Colonic mucosa (tissue), 4 donors: ENCODE data around the gene KREMEN2. TPM values are rescaled to one million over a fixed set of nuclear protein-coding genes. Genes with fewer than 3 reads are reported as not detected.
"Not testable (repeated sequence)": the region's sequence is repeated elsewhere in the genome, so short reads cannot be mapped to it uniquely, and the experiment has no call there.

ENCODE experiments used
- DNase-seq: peaks from one replicate; pipeline ENCODE4 v3.0.0-alpha.2; 2020
- H3K27ac ChIP-seq: fragments of 200-600 bp; one replicate; pipeline ENCODE4 v1.8.0; 2021
- H3K27me3 ChIP-seq: fragments of 200-600 bp; one replicate; pipeline ENCODE4 v1.8.0; 2021
- H3K36me3 ChIP-seq: fragments of 200-600 bp; one replicate; pipeline ENCODE4 v1.8.0; 2021
- H3K4me1 ChIP-seq: fragments of 200-600 bp; one replicate; pipeline ENCODE4 v1.8.0; 2021; ENCODE audit warnings: mild to moderate bottlenecking
- H3K4me3 ChIP-seq: fragments of 200-600 bp; one replicate; pipeline ENCODE4 v1.8.0; 2021
- H3K9ac ChIP-seq, 2 donors: one replicate each; pipeline ENCODE4 v1.7.0; 2013; ENCODE audit warnings: control low read depth in 2 of 2, low read depth in 2 of 2, low read length in 2 of 2
- H3K9me3 ChIP-seq: fragments of 200-600 bp; one replicate; pipeline ENCODE4 v1.8.0; 2021
- CTCF ChIP-seq: fragments of 200-600 bp; IDR thresholded peaks from one replicate; pipeline ENCODE4 v1.8.0; 2022; ENCODE audit warnings: antibody characterized with exemption, mild to moderate bottlenecking
- intact Hi-C: fragments of 100-400 bp; cut with DNase I; formaldehyde crosslinking; loops from one replicate; pipeline ENCODE4 v1.14.1; 2022
- total RNA-seq, 2 donors: library from RNA; stranded (reverse); fragmentation: NEBNext Ultra II Directional in 1 of 2; extraction: Animal tissue kit (Norgen Biotek cat#: 25700) in 1 of 2; gene quantifications; one replicate each; pipeline ENCODE4 v1.2.1, GENCODE V29; 2021
- donor health status: healthy.
- donor health status: DM: no; HTN: no; CAD: no.
- donor health status: DM: no; HTN: no; CAD: no.

The KREMEN2 gene
- total RNA-seq, 2 donors from 2014 or later = 1.4 to 1.5 TPM

GRCh38 chr16:2924901-2925755, 38.9 kb upstream of the KREMEN2 start:
- H3K9me3 ChIP-seq = no peaks in the 10 kb centered on the region
- intact Hi-C loops = no loop called here
- no peaks in the 10 kb centered on the region for H3K27me3 ChIP-seq
- H3K27ac ChIP-seq = no peak overlapping the region
- no peak for TF ChIP-seq CTCF
- no peak overlapping the region for H3K9ac ChIP-seq
- no peak overlapping the region for H3K4me3 ChIP-seq
- no peak for DNase-seq
- H3K4me1 ChIP-seq = peaks cover 3% of the 10 kb centered on the region
- no peaks in the 10 kb centered on the region for H3K36me3 ChIP-seq

GRCh38 chr16:2925951-2926649, 38.0 kb upstream of the KREMEN2 start:
- TF ChIP-seq CTCF = no peak
- Histone ChIP-seq H3K27me3 (no peaks in the 10 kb centered on the region), H3K4me1 (peaks cover 3% of the 10 kb centered on the region), H3K36me3 (no peaks in the 10 kb centered on the region), H3K27ac (no peak overlapping the region), H3K4me3 (no peak overlapping the region), H3K9me3 (no peaks in the 10 kb centered on the region), H3K9ac (no peak overlapping the region)
- intact Hi-C loops = no loop called here
- DNase-seq = no peak

- H3K36me3 ChIP-seq = no peaks in the 10 kb centered on the region
- H3K4me1 ChIP-seq = peaks cover 3% of the 10 kb centered on the region
- TF ChIP-seq CTCF = no peak
- no peaks in the 10 kb centered on the region for H3K9me3 ChIP-seq
- H3K4me3 ChIP-seq = no peak overlapping the region
- no peak overlapping the region for H3K27ac ChIP-seq
- no peak for DNase-seq
- H3K27me3 ChIP-seq = no peaks in the 10 kb centered on the region
- H3K9ac ChIP-seq = no peak overlapping the region
- intact Hi-C loops = no loop called here
These were observed 37.5 kb upstream of the KREMEN2 start for GRCh38 chr16:2926650-2926999.

GRCh38 chr16:2927010-2927646, 36.9 kb upstream of the KREMEN2 start:
- H3K9me3 ChIP-seq = no peaks in the 10 kb centered on the region
- no peak overlapping the region for H3K4me3 ChIP-seq
- peak overlapping the region in 1 of 2 donors; percentile 24 for H3K9ac ChIP-seq
- H3K27ac ChIP-seq = no peak overlapping the region
- no peaks in the 10 kb centered on the region for H3K36me3 ChIP-seq
- peaks cover 3% of the 10 kb centered on the region for H3K4me1 ChIP-seq
- no peaks in the 10 kb centered on the region for H3K27me3 ChIP-seq
- DNase-seq = peak; percentile 93
- TF ChIP-seq CTCF = peak; percentile 98
- intact Hi-C loops = no loop called here

- H3K27me3 ChIP-seq, H3K9me3 ChIP-seq, H3K9ac ChIP-seq, H3K36me3 ChIP-seq, DNase-seq, intact Hi-C loops, H3K27ac ChIP-seq, H3K4me1 ChIP-seq, H3K4me3 ChIP-seq: not testable (repeated sequence)
These were observed 35.9 kb upstream of the KREMEN2 start for GRCh38 chr16:2928151-2928550.
